NCI-H2107 (cell line): ENCODE measurements around the gene OR2J1.
"Not testable (repeated sequence)": the region's sequence is repeated elsewhere in the genome, so short reads cannot be mapped to it uniquely, and the experiment has no call there.

ENCODE experiments used
- DNase-seq: peaks from one replicate; lab custom pipeline; 2025; lab: John Stamatoyannopoulos, UW

OR2J1 gene

GRCh38 chr6:29099190-29099589 lies at the start of gene OR2J1:
Gene OR2J1 (plus strand): TSS chr6:29099490. CDS start chr6:29100943, 1,453 bp downstream.
- DNase-seq, result no peak

GRCh38 chr6:29051680-29052079 lies 47.6 kb upstream of the OR2J1 start:
- DNase-seq, result no peak

GRCh38 chr6:29071831-29072723 lies 27.2 kb upstream of the OR2J1 start:
- DNase-seq, result no peak

GRCh38 chr6:29079203-29079602 lies 20.1 kb upstream of the OR2J1 start:
- no peak for DNase-seq

- no peak for DNase-seq
Measured at GRCh38 chr6:29081312-29081711, 18.0 kb upstream of the OR2J1 start.

GRCh38 chr6:29082457-29082856 lies 16.8 kb upstream of the OR2J1 start:
- DNase-seq, result no peak

GRCh38 chr6:29087213-29087612 lies 12.1 kb upstream of the OR2J1 start, which contains the start of gene OR2B3:
Gene OR2B3 (minus strand): TSS chr6:29087313. CDS start chr6:29087248, 65 bp downstream.
- no peak for DNase-seq

GRCh38 chr6:29092957-29093356 lies 6.3 kb upstream of the OR2J1 start:
- no peak for DNase-seq

DNA sequence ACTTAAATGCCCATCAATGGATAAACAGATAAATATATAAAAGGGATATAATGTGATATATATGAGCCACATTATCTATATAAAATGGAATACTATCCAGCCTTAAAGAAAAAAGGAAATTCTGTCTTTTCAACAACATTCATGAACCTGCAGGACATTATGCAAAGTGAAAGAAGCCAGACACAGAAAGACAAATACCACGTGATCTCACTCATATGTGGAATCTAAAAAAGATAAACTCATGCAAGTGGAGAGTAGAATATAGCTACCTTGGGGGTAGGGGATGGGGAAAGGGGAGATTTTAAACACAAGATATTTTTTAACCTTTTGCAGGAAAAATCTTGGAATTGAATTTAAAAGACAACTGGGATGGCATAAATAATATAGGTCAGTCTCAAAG lies 1.5 kb upstream of the OR2J1 start:
- DNase-seq, result no peak

GRCh38 chr6:29107758-29108157 lies 8.5 kb downstream of the OR2J1 start, which contains the start of gene OR2J3:
Gene OR2J3 (plus strand): TSS chr6:29108058. CDS start chr6:29111891, 3,833 bp downstream.
- no peak for DNase-seq

DNA sequence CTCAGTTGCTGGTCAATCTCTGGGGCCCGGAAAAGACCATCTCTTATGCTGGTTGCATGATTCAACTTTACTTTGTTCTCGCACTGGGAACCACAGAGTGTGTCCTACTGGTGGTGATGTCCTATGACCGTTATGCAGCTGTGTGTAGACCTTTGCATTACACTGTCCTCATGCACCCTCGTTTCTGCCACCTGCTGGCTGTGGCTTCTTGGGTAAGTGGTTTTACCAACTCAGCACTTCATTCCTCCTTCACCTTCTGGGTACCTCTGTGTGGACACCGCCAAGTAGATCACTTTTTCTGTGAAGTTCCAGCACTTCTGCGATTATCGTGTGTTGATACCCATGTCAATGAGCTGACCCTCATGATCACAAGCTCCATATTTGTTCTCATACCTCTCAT lies 12.8 kb downstream of the OR2J1 start:
- no peak for DNase-seq

DNA sequence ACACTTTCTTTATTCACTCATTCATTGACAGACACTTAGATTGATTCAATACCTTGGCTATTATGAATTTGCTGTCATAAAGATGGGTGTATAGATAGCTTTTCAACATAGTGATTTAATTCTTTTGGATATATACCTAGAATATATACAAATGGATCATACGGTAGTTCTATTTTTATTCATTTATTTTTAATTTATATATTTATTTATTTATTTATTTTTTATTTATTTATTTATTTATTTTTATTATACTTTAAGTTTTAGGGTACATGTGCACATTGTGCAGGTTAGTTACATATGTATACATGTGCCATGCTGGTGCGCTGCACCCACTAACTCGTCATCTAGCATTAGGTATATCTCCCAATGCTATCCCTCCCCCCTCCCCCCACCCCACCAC lies 15.7 kb downstream of the OR2J1 start:
- not testable (repeated sequence) for DNase-seq

GRCh38 chr6:29129326-29130012 lies 30.2 kb downstream of the OR2J1 start:
- DNase-seq, result no peak

DNA sequence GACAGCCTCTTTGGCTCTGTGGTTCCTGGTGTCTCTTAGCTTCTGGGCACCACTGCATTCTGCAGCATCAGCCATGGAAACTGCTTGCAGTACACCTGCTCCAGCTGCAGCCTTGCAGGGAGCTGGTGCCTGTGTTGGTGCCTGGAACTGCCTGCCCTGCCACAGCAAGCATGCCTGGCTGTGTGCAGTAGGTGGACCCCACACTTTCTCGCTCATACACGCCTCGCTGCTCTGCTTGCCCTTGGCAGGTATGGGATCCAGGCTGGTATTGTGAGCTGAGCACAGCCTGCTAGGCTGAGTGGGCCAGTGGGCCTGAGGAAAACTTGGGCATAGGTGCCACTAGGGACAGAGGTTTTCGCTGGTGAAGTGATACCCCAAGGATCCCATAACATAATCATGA lies 31.4 kb downstream of the OR2J1 start:
- no peak for DNase-seq

DNA sequence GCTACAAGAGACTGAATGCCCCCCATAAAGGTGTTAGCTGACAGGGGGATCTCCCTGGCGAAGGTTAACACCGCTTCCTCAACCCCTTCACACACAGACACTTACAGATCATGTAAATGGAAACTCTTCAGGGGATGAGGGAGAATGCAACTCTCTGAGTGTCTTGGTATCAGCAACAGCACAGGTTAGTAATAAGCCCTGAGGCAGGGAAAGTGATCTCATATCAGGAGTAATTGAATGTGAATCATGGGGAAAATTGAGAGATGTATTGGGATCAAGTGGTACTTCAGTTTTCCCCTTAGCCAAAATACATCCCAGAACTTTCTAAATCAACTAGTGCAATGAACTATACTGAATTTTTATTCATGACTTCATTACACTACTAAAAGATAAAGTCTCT lies 32.4 kb downstream of the OR2J1 start:
- DNase-seq, result no peak

DNA sequence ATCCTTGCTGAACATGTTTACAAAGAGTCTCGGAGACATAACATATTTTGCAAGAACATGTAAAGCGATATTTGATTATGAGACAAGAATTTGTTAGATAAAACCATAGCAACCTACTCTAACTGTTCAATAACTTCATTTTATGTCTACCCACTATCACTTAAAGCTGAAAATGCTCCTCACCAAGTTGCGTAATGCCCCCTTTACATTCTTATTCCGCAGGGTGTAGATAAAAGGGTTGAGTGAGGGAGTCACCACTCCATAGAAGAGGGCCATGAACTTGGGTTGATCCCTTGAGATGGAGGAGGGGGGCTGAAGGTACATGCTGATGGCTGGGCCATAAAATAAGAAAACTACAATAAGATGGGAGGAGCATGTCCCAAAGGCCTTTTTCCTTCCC lies 38.4 kb downstream of the OR2J1 start:
- DNase-seq, result no peak

- DNase-seq, result no peak
Measured at GRCh38 chr6:29141606-29142005, 42.3 kb downstream of the OR2J1 start.

DNA sequence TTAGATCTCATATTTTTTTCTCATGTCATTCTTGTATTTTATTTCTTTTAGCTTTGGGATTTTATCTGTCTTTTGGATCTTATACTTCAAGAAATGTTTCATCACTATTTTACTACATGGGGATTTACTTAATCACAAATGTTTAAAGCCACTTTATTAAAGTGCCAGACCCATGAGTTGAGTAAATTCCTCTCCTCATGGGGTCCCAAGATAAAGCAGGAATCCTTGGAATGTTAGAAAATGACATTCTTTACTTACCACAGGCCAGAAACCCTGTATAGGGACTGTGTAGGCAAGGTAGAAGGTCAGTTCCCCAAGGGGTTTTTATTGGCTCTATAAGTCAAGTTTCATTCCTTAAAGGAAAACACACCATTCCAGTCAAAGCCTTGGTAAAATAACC lies 43.0 kb downstream of the OR2J1 start:
- DNase-seq, result no peak

- no peak for DNase-seq
Measured at GRCh38 chr6:29146179-29146578, 46.9 kb downstream of the OR2J1 start.

- DNase-seq, result no peak
Measured at GRCh38 chr6:29147074-29147473, 47.8 kb downstream of the OR2J1 start.

- DNase-seq, result not testable (repeated sequence)
Measured at GRCh38 chr6:29149444-29149843, 50.2 kb downstream of the OR2J1 start.
